Head of caudate nucleus (tissue), 42 donors: Measurements from ENCODE around the gene LRRC10.
"Not testable (repeated sequence)": the region's sequence is repeated elsewhere in the genome, so short reads cannot be mapped to it uniquely, and the experiment has no call there.

Experiments
- DNase-seq, 42 donors: peaks; one replicate each; pipeline versions ENCODE4 v3.0.0 to v3.0.0-alpha.2; 2020 to 2021; ENCODE audit warnings: mixed read lengths in 7 of 42
- intact Hi-C: fragments of 100-400 bp; cut with DNase I; formaldehyde crosslinking; loops from one replicate; pipeline ENCODE4 v1.15.0; 2022

The LRRC10 gene

DNA sequence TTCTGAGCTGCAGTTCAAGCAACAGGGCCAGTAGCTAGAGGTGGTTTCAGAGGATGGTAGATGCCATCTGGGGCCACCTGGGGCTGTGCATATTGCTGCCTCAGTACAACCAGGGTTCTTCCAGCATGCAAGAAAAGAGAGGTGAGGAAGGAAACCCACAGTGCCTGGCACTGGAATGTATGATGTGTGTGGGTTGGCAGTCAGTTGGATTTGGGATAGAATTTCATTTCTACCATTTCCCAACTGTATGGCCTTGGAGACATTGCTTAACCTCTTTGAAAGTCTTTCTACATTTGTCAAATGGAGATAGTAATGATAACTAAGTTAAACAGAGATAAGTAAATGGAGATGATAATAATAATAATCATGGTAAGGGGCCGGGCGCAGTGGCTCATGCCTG is 10.2 kb upstream of the LRRC10 start:
- DNase-seq, result peak in 1 of 42 donors; percentile 3

DNA sequence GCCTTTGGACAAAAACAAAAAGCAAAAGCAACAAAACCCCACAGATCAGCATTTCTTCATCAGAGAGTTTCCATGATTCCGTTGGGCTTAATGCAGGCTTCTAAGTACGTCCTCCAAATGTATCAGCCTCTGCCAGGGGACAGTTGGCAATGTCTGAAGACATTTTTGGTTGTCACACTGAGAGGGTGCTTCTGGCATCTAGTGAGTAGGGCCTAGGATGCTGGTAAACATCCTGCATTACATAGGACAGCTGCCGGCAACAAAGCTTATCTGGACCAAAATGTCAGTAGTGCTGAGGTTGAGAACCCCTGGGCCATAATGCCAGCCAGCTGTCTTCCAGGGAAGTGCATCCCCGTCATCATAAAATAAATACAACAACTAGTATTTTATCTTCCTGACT is 9.4 kb upstream of the LRRC10 start:
- intact Hi-C loops, result no loop called here
- peak in 1 of 42 donors; percentile 8 for DNase-seq

More for the DNA sequence above, 10.2 kb upstream of the LRRC10 start:
- intact Hi-C loops, result no loop called here

DNA sequence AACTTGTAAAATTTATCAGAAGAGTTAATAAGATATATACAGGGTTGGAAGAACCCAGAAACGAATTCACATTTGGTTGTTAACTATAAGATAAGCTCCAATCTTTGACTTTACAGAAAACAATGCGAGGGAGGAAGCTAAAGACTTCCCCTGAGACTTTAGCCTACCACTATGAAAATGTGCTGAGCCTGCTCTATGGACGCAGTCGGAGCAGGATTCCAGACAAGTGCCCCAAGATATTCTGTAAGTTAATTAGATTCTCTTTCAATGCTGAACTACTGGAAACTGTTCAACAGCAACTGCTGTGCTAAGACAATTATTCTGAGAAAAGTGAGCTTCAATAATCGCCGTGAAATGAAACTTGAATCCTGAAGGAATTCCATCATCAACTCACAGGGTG is 8.3 kb upstream of the LRRC10 start:
- intact Hi-C loops, result no loop called here
- DNase-seq, result peak in 1 of 42 donors; percentile 3

DNA sequence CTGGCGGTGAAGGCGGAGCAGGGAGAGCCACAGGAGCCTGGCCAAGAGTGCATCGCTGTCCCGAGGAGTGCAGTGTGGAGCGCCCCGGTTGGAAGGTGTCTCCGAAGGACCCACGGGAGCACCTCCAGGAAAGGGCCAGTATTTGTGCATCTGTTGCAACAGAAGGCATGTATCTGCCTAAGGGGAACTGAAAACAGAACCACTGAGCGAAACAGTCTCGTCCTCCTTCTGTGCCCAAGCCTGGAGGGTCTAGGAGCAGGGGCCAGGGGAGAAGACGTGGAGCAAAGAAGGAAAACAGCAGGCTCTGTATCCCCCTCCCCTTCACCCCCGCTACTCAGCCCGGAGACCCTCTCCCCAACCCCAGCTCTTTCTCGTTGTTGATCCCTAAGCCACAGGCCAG is 5.3 kb upstream of the LRRC10 start:
- DNase-seq, result peak in 1 of 42 donors; percentile 42
- intact Hi-C loops, result no loop called here

DNA sequence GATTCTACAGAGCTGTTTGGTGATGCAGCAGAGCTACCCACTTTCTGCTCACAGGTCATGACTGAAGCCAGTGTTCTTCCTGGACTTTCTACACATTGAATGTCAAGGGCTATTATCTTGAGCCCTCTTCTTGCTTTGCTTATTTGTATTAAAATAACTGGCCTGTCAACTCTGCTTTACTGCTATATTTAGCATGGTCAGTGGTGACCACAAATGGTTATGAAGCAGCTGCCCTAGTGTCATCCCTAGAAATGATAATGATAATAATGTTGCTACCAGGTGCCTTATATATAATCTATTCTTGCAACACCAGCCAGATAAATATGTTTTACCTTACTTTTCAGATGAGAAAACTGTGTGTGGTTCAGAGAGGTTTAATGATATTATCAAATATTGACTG is 2.6 kb upstream of the LRRC10 start:
- DNase-seq, result peak in 1 of 42 donors; percentile 0
- intact Hi-C loops, result no loop called here

DNA sequence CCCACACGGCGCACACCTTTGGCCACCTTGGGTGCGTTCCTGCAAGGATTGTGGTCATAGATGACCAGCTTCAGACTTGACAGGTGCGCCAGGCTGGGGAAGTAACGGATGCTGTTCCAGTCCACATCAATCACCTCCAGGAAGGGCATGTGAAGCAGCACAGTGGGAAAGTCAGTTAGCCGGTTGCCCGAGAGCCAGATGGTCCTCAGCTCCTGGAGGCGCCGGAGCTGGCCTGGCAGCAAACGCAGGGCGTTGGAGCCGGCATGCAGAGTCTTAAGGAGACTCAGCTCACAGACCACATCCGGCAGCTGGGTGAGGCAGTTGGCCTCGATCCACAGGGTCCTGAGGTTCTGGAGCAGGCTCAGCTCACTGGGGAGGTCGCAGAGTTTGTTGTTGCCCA is 581 bp downstream of the LRRC10 start:
- no peak for DNase-seq

DNA sequence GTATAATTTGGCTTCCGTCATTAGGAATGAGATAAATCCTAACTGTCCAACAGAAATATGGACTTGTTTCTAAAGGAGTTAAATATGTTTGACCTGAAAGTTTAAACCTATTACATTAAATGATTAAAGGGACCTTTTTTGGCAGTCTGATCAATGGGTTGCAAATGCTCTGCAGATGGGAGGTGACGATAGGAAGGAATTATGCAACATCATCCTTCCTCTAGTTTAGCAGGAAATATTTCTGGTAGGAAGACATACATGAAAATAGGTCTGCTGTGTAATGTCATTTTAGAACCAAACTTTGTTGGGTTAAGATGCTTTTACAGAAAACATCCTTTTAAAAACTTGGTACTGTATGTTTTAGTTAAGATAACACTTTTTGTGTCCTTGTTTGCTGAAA is 2.6 kb downstream of the LRRC10 start:
- intact Hi-C loops, result no loop called here
- DNase-seq, result no peak

More for the DNA sequence above, 581 bp downstream of the LRRC10 start:
- intact Hi-C loops, result no loop called here

DNA sequence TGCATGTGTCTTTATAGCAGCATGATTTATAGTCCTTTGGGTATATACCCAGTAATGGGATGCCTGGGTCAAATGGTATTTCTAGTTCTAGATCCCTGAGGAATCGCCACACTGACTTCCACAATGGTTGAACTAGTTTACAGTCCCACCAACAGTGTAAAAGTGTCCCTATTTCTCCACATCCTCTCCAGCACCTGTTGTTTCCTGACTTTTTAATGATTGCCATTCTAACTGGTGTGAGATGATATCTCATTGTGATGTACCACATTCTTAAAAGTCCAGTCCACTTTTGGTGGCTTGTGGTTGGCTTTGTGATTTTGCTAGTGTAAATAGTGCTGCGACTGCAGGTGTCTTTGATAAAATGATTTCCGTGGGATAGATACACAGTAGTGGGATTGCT is 6.4 kb downstream of the LRRC10 start:
- intact Hi-C loops, result not testable (repeated sequence)

DNA sequence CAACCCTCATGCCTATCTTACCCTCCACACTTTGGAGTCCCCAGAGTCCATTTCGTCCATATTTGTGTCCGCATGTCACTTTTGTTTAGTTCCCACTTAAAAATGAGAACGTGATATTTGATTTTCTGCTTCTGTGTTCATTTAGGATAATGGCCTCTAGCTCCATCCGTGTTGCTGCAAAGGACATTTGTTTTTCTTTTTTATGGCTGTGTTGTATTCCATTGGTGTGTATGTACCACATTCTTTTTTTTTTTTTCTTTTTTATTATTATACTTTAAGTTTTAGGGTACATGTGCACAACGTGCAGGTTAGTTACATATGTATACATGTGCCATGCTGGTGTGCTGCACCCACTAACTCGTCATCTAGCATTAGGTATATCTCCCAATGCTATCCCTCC is 7.2 kb downstream of the LRRC10 start:
- intact Hi-C loops, result not testable (repeated sequence)

More for the DNA sequence above, 6.4 kb downstream of the LRRC10 start:
- not testable (repeated sequence) for DNase-seq

DNA sequence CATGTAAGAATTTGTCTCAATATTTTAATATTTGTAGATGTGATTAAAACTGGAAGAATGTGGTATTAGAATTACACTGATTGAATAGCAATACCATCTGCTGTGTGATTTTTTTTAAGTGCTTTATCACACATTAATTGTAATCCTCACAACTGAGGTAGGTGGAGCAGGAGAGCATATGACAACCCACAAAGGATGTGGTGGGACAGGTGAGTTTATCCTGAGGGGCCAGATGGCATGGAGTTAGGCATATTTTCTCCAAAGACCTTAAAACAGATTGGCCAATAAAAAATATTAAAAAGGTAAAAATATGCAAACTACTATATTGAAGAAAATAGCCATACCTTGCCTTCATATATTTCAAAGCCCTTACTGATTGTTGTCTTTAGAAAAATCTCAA is 7.8 kb downstream of the LRRC10 start:
- intact Hi-C loops, result no loop called here
- DNase-seq, result no peak

More for the DNA sequence above, 7.2 kb downstream of the LRRC10 start:
- DNase-seq, result not testable (repeated sequence)

DNA sequence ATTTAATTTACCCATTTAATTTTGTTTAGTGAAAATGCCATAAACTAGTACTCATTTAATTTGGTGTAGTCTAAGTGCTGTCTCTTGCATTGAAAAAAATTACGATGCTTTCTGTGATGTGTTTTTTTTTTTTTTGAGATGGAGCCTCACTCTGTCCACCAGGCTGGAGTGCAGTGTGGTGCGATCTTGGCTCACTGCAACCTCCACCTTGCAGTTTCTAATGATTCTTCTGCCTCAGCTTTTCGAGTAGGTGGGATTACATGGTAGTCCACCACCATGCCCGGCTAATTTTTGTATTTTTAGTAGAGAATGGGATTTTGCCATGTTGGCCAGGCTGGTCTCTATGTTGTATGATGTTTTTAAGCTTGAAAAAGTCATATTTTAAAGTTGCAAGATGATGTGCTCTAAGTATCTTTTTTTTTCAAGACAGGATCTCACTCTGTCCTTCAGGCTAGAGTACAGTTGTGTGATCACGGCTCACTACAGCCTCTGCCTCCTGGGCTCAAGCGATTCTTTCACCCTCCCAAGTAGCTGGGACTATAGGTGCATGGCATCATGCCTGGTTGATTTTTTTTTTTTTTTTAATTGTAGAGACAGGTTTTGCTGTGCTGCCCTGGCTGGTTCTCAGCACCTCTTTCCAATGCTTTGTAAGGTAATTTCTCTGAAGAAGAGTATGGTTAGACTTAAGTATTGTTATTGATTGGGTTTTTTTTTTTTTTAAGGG is 8.6 kb downstream of the LRRC10 start:
- DNase-seq, result no peak
- intact Hi-C loops, result no loop called here

DNA sequence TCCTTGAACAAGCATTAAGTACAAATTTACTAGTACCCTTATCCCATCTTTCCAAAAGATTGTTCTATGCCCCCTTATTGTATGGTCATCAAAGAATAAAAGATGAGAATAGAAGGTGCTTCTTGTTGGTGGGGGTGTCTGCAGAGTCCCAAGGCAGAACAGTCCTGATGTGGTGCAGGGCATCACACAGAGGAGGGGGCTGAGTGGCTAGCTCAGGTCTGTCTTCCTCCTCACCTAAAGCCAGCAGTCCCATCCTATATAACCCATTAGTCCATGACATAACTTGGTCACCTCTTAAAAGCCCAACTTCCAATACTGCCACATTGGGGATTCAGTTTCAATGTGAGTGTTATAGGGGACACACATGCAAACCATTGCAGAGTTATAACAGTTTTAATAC is 9.9 kb downstream of the LRRC10 start:
- intact Hi-C loops, result no loop called here
- DNase-seq, result no peak

DNA sequence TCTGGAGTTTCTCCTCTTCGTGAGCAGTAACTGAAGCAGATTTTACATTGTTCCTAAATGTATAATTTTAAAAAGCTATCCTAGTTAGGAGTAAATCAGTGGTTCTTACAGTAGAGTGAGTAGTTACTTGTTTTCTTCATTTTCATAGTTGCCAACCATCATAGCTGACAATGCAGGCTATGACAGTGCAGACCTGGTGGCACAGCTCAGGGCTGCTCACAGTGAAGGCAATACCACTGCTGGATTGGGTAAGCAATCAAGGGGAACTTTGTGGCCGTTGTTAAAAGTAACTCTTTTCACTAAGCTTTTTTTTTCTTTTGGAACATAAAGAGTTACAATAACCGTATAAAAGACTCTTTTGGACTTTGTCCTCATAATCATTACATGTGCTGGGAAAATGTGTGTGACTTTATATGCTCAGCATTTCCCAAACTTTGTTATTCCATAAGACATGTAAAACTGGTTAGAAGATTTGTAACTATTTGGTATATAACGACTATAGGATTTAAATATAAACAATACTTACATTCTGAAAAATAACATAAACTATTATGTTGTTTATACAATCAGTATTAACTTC is 12.4 kb downstream of the LRRC10 start:
- intact Hi-C loops, result no loop called here
- DNase-seq, result no peak

DNA sequence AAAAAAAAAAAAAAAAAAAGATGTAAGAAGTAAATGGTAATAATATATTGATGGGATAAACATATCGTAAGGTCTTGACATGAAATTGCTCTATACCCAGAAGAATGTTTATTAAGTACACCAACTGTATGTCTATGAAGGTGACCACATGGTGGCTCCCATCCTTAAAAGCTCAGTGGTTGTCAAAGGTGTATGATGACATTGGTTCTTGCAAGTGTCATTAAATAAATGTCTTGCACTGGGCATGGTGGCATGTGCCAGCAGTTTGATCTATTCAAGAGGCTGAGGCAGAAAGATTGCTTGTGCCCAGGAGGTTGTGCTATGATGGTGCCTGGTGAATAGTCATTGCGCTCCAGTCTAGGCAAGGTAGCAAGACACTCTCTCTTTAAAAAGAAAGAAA is 15.0 kb downstream of the LRRC10 start:
- intact Hi-C loops, result no loop called here
- no peak for DNase-seq

DNA sequence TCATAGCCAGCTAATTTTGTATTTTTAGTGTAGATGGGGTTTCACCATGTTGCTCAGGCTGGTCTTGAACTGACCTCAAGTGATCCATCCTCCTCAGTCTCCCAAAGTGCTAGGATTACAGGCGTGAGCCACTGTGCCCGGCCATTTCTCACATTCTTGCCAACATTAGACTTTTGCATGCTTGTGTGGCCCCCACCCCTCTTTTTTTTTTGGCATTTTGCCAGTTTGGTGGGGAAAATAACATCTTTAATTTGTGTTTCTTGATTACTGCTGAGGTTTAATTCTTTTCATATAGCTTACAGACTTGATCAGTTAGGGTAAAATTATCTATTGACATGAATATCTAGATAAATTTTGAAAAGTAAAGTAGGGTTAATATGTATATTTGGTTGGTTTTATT is 21.6 kb downstream of the LRRC10 start:
- no peak for DNase-seq
- intact Hi-C loops, result loop anchor here (10.0 kb wide), 1 partner anchor 146 kb away; the partner anchor contains the start of gene RAB3IP

DNA sequence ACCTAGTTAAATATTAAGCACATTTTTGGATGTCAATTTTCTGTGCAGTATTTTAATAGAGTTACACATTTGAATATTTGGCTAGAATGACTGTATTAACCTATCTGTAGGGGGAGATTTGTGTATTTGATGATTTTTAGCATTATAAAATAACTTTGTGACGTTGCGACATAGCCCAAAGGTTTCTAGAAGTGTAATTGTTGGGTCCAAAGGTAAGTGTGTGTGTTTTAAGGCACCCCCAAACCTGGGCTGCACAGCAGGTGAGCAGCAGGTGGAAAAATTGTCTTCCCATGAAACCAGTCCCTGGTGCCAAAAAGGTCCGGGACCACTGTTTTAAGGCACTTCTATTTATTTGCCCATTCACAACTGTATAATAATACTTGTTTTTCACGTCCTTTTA is 22.2 kb downstream of the LRRC10 start:
- DNase-seq, result no peak
- intact Hi-C loops, result loop anchor here (10.0 kb wide), 1 partner anchor 146 kb away; the partner anchor contains the start of gene RAB3IP

DNA sequence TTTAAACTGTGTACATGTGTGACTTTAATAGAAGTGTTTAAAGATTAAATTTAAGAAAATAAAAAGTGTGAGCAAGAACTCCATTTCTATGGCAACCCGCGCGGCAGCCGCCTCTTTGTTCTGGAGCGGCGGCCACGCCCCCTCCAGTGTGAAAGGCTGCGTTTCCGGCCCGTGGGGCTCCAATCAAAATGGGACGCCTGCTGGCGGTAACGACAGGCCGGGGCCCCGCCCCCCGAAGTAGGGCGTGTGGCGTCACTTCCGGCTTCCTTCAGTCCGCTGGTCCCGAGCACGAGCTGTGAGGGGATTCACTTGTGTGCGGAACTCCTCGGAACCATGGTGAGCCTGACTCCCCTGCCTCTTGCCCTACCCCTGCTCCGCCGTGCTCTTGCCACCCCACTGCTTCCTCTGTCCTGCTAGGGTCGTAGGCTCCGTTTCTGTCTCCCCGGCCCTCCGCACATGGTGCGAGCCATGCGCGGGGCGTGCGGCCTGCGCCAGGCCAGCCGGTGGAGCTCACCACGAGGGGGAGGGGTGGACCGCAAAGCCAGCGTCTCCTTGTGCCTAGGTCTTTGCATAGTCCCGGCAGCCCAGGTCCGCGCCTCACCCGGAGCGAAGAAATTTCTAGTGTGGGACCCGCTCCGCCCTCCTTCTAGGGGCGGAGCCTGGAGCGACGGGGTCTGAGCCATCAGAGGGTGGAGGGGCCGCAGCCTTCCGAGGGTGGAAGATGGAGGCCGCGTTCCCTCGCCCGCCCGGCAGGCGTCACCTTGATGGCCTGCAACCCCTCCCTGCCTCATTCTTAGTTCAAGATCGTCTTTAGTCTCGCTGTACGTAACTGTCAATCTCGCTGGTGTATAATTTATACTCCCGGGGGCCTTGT is 25.3 kb downstream of the LRRC10 start, which contains the start of gene CCT2:
Gene CCT2 (plus strand): TSS at position 271 of the 874 bp plus-strand sequence. CDS start 63 bp downstream, at position 334.
- intact Hi-C loops, result loop anchor here (10.0 kb wide), 1 partner anchor 149 kb away; the partner anchor contains the start of gene RAB3IP
- peak; percentile 96 to 99 (median 99) for DNase-seq

DNA sequence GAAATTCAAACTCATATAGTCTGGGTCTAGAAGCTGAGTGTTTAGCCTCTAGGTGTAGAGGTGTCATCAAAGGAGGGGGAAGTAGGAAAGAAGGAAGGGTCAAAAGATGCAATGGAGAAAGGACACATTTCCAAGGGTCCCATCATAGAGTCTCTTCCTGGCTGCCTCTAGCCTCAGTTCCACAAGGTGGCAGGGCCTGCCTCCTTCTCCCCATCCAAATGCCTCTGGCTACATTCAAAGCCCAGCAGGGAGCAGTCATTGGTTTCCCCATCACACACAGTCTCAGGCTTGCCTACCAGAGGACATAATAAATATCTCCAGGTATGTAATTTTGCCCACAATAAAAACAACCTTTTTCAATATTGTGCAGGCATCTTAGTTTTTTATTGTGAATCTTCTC is 27.5 kb downstream of the LRRC10 start:
- intact Hi-C loops, result loop anchor here (10.0 kb wide), 1 partner anchor 152 kb away; the partner anchor contains the start of gene RAB3IP

DNA sequence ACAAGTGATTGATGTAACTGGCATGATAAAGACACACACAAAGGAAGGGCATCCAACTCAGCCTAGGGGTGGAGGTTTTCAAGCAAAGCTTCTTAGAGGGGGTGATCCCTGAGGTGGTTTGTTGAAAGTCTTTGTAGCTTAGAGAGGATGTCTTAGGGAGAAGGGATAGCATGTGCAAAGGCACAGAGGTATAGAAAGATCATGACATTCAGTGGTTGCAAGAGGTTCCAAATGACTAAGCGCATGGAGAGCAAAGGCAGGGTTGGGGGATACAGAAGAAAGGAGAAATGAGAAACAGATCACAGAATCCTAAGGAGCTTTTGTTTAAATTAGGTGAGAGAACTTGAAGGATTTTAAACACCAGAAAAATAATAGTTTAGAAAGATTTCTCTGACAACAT is 30.6 kb downstream of the LRRC10 start:
- intact Hi-C loops, result loop anchor here (10.0 kb wide), 1 partner anchor 155 kb away; the partner anchor contains the start of gene RAB3IP
- DNase-seq, result no peak

More for the DNA sequence above, 27.5 kb downstream of the LRRC10 start:
- DNase-seq, result no peak
